K562 (cell line): ENCODE results near the gene MTMR12. TPM values are rescaled to one million over a fixed set of nuclear protein-coding genes. Genes with fewer than 3 reads are reported as not detected.

Experiments
- ATAC-seq: fragments of 200-7000 bp; cut with Tn5 transposase; 3 replicates; pipeline ENCODE4 v1.9.1; 2020; ENCODE audit warnings: moderate library complexity
- BruUV-seq: library from RNA; stranded (reverse); fragments of 400-500 nt; replicated peaks from 2 replicates; lab custom pipeline; 2021; lab: Mats Ljungman, UMichigan
- CTCF ChIA-PET: fragments of 300-600 bp; formaldehyde crosslinking; extraction: SDS; loops from one replicate; lab custom pipeline; 2021; ENCODE audit warnings: low intra/inter-chr PET ratio; lab: Yijun Ruan, JAX
- POLR2A ChIA-PET: fragments of 300-600, 350-650 bp; sonication (Branson Sonifier 250); formaldehyde crosslinking; extraction: SDS; loops from one replicate; lab custom pipeline; 2021; ENCODE audit warnings: antibody characterized with exemption, inconsistent platforms; lab: Yijun Ruan, JAX
- DNase-seq, 4 experiments: peaks; one replicate each; pipeline versions ENCODE4 v3.0.0 to v3.0.0-alpha.2; 2011 to 2018; ENCODE audit warnings: low spot score in 3 of 4, mixed read lengths in 3 of 4; ENCODE audit errors: extremely low read depth in 1 of 4
- FAIRE-seq: peaks from 2 replicates; lab custom pipeline; 2011; peaks lifted over from hg19 to GRCh38; lab: Jason Lieb, UNC
- H2AFZ ChIP-seq: 2 replicates; pipeline ENCODE4 v1.6.0; 2011; ENCODE audit warnings: low read depth, low read length, control low read depth, inconsistent platforms
- H3K27ac ChIP-seq: fragments of 200-600 bp; 3 replicates; pipeline ENCODE4 v1.8.0; 2011; ENCODE audit warnings: low read depth, mild to moderate bottlenecking, control low read depth, inconsistent platforms, low read length, moderate library complexity, mixed read lengths; ENCODE audit errors: extremely low read depth
- H3K27me3 ChIP-seq, 2 experiments: fragments of 300-600 bp in 1 of 2; 2 replicates in 1 of 2; 3 replicates in 1 of 2; pipeline versions ENCODE4 v1.6.0 to v1.8.0; 2011; ENCODE audit warnings: inconsistent platforms in 2 of 2, low read length in 2 of 2, mild to moderate bottlenecking in 1 of 2, mixed read lengths in 1 of 2, moderate library complexity in 1 of 2; ENCODE audit not compliant: control insufficient read depth in 2 of 2, insufficient read depth in 2 of 2
- H3K36me3 ChIP-seq: fragments of 300-600 bp; 3 replicates; pipeline ENCODE4 v1.8.0; 2011; ENCODE audit warnings: mild to moderate bottlenecking, low read length, inconsistent platforms; ENCODE audit not compliant: control insufficient read depth, insufficient read depth
- H3K4me1 ChIP-seq, 2 experiments: fragments of 200-600 bp in 1 of 2; replicated peaks in 1 of 2; 2 replicates in 1 of 2; 3 replicates in 1 of 2; pipeline versions ENCODE4 v1.5.1 to v1.8.0; 2011; ENCODE audit warnings: inconsistent platforms in 2 of 2, low read length in 2 of 2, mild to moderate bottlenecking in 1 of 2, mixed read lengths in 1 of 2, moderate library complexity in 1 of 2; ENCODE audit not compliant: control insufficient read depth in 2 of 2, insufficient read depth in 2 of 2
- H3K4me2 ChIP-seq: 2 replicates; pipeline ENCODE4 v1.6.1; 2011; ENCODE audit warnings: low read length, control low read depth, inconsistent platforms, mixed read lengths; ENCODE audit not compliant: insufficient read depth
- H3K4me3 ChIP-seq: fragments of 200-600 bp; sonication (generic), shearing (Covaris generic); 2 replicates; pipeline ENCODE4 v1.5.1; 2016; ENCODE audit warnings: control low read depth, inconsistent platforms
- H3K79me2 ChIP-seq: fragments of 200-600 bp; 3 replicates; pipeline ENCODE4 v1.8.0; 2011; ENCODE audit warnings: low read length, inconsistent platforms; ENCODE audit not compliant: control insufficient read depth, insufficient read depth
- H3K9ac ChIP-seq, 2 experiments: 2 replicates each; pipeline versions ENCODE4 v1.6.0 to v1.6.1; 2011; ENCODE audit warnings: low read depth in 2 of 2, low read length in 2 of 2, control low read depth in 1 of 2, inconsistent platforms in 1 of 2, mild to moderate bottlenecking in 1 of 2, mixed read lengths in 1 of 2; ENCODE audit not compliant: insufficient read depth in 1 of 2
- H3K9me1 ChIP-seq: one replicate; pipeline ENCODE4 v1.6.0; 2011; ENCODE audit warnings: inconsistent platforms, mild to moderate bottlenecking, low read length, moderate library complexity; ENCODE audit not compliant: control insufficient read depth, insufficient read depth
- H3K9me3 ChIP-seq: replicated peaks from 2 replicates; pipeline ENCODE4 v1.5.1; 2011; ENCODE audit warnings: low read depth, low read length, inconsistent platforms; ENCODE audit not compliant: control insufficient read depth, insufficient read depth
- H4K20me1 ChIP-seq: replicated peaks from 2 replicates; pipeline ENCODE4 v1.6.1; 2011; ENCODE audit warnings: low read length, inconsistent platforms, mixed read lengths; ENCODE audit not compliant: control insufficient read depth, insufficient read depth
- ADNP ChIP-seq: fragments of 200-800 bp; sonication (Bioruptor generic); IDR thresholded peaks from 2 replicates; pipeline ENCODE4 v1.6.1; 2016; ENCODE audit warnings: missing genetic modification characterization, missing compliant biosample characterization
- BCOR ChIP-seq: fragments of 450-650 bp; IDR thresholded peaks from 2 replicates; pipeline ENCODE4 v1.6.1; 2016
- CHD4 ChIP-seq: fragments of 200-600 bp; sonication (generic); IDR thresholded peaks from 3 replicates; pipeline ENCODE4 v1.6.1; 2012; ENCODE audit warnings: low read depth, mild to moderate bottlenecking, mixed read lengths, low read length, inconsistent platforms; ENCODE audit not compliant: insufficient read depth, insufficient replicate concordance, poor library complexity, severe bottlenecking
- E2F3 ChIP-seq: fragments of 250-450 bp; sonication (Bioruptor Pico); IDR thresholded peaks from 2 replicates; pipeline ENCODE4 v1.4.0; 2020; ENCODE audit warnings: mild to moderate bottlenecking
- KDM1A ChIP-seq, 2 experiments: fragments of 450-650 bp; IDR thresholded peaks; 2 replicates each; pipeline ENCODE4 v1.6.1; 2016; ENCODE audit warnings: mild to moderate bottlenecking in 2 of 2
- NUFIP1 ChIP-seq: fragments of 450-650 bp; IDR thresholded peaks from 2 replicates; pipeline ENCODE4 v1.6.1; 2018; ENCODE audit not compliant: partially characterized antibody
- PURB ChIP-seq: sonication (generic); formaldehyde crosslinking; IDR thresholded peaks from 2 replicates; pipeline ENCODE4 v1.9.0; 2021; ENCODE audit warnings: low read depth, mild to moderate bottlenecking, missing genetic modification reagents
- RBM25 ChIP-seq: fragments of 200-400 bp; formaldehyde crosslinking; IDR thresholded peaks from 2 replicates; pipeline ENCODE4 v1.6.1; 2018; ENCODE audit warnings: low read length, low read depth, moderate library complexity; ENCODE audit not compliant: severe bottlenecking
- SMC3 ChIP-seq: conservative IDR thresholded peaks from 2 replicates; pipeline ENCODE4 v1.6.1; 2011; ENCODE audit warnings: low read depth, low read length, improper control_type of control experiment; ENCODE audit not compliant: insufficient read depth
- TBL1XR1 ChIP-seq, 2 experiments: IDR thresholded peaks; 2 replicates each; pipeline ENCODE4 v1.6.1; 2012; ENCODE audit warnings: improper control_type of control experiment in 2 of 2, low read length in 2 of 2, mild to moderate bottlenecking in 1 of 2
- YY1 ChIP-seq, 3 experiments: IDR thresholded peaks; 2 replicates each; pipeline ENCODE4 v1.6.1; 2011; ENCODE audit warnings: low read length in 2 of 3, mild to moderate bottlenecking in 2 of 3, moderate library complexity in 2 of 3, borderline replicate concordance in 1 of 3, control low read depth in 1 of 3, low read depth in 1 of 3; ENCODE audit not compliant: insufficient read depth in 3 of 3, insufficient replicate concordance in 2 of 3, control insufficient read depth in 1 of 3, insufficient read length in 1 of 3; ENCODE audit errors: extremely low read depth in 1 of 3
- ZFP36 ChIP-seq: fragments of 150-350 bp; IDR thresholded peaks from 2 replicates; pipeline ENCODE4 v1.6.1; 2018; ENCODE audit warnings: low read length, low read depth; ENCODE audit not compliant: partially characterized antibody
- ZNF316 ChIP-seq: fragments of 450-650 bp; IDR thresholded peaks from 2 replicates; pipeline ENCODE4 v1.6.1; 2016
- ZNF347 ChIP-seq: fragments of 450-650 bp; formaldehyde crosslinking; IDR thresholded peaks from 2 replicates; pipeline ENCODE4 v1.4.0; 2020; ENCODE audit warnings: low read depth, mild to moderate bottlenecking, moderate library complexity
- ZNF76 ChIP-seq: fragments of 250-450 bp; sonication (Bioruptor Pico); IDR thresholded peaks from 2 replicates; pipeline ENCODE4 v1.4.0; 2020; ENCODE audit warnings: mild to moderate bottlenecking, moderate library complexity, borderline replicate concordance
- ZNF778 ChIP-seq: fragments of 450-650 bp; formaldehyde crosslinking; IDR thresholded peaks from 2 replicates; pipeline ENCODE4 v1.4.0; 2020; ENCODE audit warnings: mild to moderate bottlenecking, moderate library complexity
- WGBS: fragments of 100-300 bp; shearing (Covaris generic); methylation state at CpG from one replicate; pipeline ENCODE4 v1.1.6; 2016; ENCODE audit warnings: low coverage, mixed read lengths; ENCODE audit not compliant: insufficient coverage; ENCODE audit errors: missing lambda C conversion rate; 5-methylcytosine and 5-hydroxymethylcytosine counted together
- in situ Hi-C: fragments of 300-500 bp; cut with MboI; formaldehyde crosslinking; loops from 4 replicates; pipeline ENCODE4 v1.15.0; 2018; ENCODE audit warnings: inconsistent platforms, mixed read lengths
- intact Hi-C: fragments of 100-400 bp; cut with micrococcal nuclease; formaldehyde crosslinking; loops from 2 replicates; pipeline ENCODE4 v1.14.2; 2022
- polyA plus RNA-seq, 8 experiments: library from polyadenylated mRNA; depleted of rRNA in 4 of 8; stranded (reverse) in 5 of 8; unstranded in 3 of 8; fragments of >200 nt; fragmentation: Nextera tagmentation in 2 of 8; fragmentation: Illumina TruSeq in 1 of 8; extraction: Ambion mirVana in 2 of 8; extraction: Trizol in 1 of 8; gene quantifications; 2 replicates each; pipeline versions ENCODE4 v1.2.1 to v1.2.3, GENCODE V29; 2011 to 2014; ENCODE audit warnings: inconsistent platforms in 1 of 8, missing spikeins in 1 of 8
- total RNA-seq, 7 experiments: library from RNA; depleted of rRNA in 6 of 7; stranded (reverse); fragments of >200 nt in 6 of 7; fragmentation: Illumina TruSeq in 2 of 7; extraction: Trizol in 2 of 7; gene quantifications; 2 replicates each; pipeline versions ENCODE4 v1.2.1 to v1.2.3, GENCODE V29; 2011 to 2021; ENCODE audit warnings: low replicate concordance in 1 of 7
- TF ChIP-seq, protein P1 (sequence below): fragments of 250-450 bp; sonication (Bioruptor Pico); IDR thresholded peaks from 2 replicates; pipeline ENCODE4 v1.5.0; 2021
- TF ChIP-seq, protein P2 (sequence below): fragments of 200-800 bp; sonication (Bioruptor generic); IDR thresholded peaks from 2 replicates; pipeline ENCODE4 v1.6.1; 2017; ENCODE audit warnings: missing genetic modification characterization, missing compliant biosample characterization

The MTMR12 gene
- total and polyA plus RNA-seq, 9 of the 15 experiments (the other 6 are each of a cell fraction or from before 2014, with no cell fraction given): 4.0 to 28.7 (median 17.1) TPM

DNA sequence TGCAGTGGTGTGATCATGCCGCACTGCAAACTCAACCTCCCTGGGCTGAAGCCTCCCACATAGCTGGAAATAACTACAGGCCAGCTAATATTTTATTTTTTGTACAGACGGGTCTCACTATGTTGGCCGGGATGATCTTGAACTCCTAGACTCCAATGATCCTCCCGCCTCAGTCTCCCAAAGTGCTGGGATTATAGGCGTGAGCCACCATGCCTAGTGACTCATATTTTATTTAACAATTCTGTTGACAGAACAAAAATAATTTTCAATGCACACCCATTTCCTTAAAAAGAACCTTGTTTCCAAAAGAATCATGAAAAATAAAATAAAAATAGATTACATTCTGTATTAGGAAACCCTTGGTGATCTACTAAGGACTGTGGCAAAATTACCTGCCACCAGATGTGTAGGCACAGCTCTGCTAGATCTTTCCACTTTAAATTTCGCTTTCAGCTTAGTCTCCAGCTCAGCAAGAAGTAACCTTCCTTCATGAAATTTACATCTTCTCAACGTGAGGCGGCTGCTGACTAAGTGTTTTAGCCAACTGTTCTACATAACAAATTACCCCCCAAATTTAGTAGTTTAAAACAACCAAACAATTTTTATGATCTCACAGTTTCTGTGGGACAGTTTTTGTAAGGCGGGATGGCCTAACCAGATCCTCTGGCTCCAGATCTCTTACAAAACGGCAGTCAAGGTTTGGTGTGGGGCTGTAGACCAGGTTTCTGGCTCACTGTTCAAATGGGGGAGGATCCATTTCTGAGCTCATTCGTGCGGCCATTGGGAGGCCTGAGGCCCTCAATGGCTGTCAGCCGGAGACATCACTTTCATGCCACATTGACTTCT, 106.0 kb downstream of the MTMR12 start (continued):
- TF ChIP-seq, protein P1, sequence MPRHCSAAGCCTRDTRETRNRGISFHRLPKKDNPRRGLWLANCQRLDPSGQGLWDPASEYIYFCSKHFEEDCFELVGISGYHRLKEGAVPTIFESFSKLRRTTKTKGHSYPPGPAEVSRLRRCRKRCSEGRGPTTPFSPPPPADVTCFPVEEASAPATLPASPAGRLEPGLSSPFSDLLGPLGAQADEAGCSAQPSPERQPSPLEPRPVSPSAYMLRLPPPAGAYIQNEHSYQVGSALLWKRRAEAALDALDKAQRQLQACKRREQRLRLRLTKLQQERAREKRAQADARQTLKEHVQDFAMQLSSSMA (CRISPR knock-in tag): no peak
- TF ChIP-seq E2F3 (no peak), SMC3 (no peak), TBL1XR1 (IDR thresholded peaks at IDR 0.05; ENCODE audit: low read length in 2 of 2) (no peak), ZNF778 (CRISPR knock-in tag) (no peak), YY1 (IDR thresholded peaks at IDR 0.05; ENCODE audit: borderline replicate concordance in 1 of 3, control insufficient read depth in 1 of 3, extremely low read depth in 1 of 3, insufficient read depth in 3 of 3, insufficient read length in 1 of 3, insufficient replicate concordance in 2 of 3, low read depth in 1 of 3, low read length in 2 of 3) (peak in 1 of 3 experiments; percentile 54), ZNF316 (peak; percentile 58)

DNA sequence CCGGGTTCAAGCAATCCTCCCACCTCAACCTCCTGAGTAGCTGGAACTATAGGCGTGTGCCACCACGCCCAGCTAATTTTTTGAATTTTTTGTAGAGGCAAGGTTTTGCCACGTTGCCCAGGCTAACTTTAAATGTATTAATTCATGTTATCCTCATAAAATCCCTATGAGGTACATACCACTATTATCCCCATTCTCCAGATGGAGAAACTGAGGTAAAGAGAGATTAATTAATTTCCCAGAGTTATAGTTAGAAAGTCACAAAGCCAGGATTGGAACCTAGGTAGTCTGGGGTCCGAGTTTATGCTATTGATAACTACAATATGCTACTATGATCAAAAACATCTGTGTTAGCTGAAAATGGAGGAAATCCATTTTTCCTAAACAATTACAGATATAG, 106.7 kb downstream of the MTMR12 start:
- no peaks in the 10 kb centered on the region for H3K36me3 ChIP-seq
- peaks cover 0 to 10% of the 10 kb centered on the region in 2 experiments; a peak in 1 of 5 replicates for H3K27me3 ChIP-seq
- no TSS peak for BruUV-seq
- CTCF ChIA-PET: no interaction called here
- intact Hi-C loops (no loop called here), in situ Hi-C loops (no loop called here)
- POLR2A ChIA-PET: interaction anchor here (0.6 kb wide), 1 partner anchor 68 kb away, joined by 3 read pairs; no protein-coding TSS in a partner anchor
- 39% methylated on average over 5 of the region's 5 CpGs for WGBS
- H3K27ac ChIP-seq: no peak overlapping the region
- peaks cover 0 to 9% of the 10 kb centered on the region in 2 experiments; a peak in 3 of 5 replicates for H3K4me1 ChIP-seq
- no peak overlapping the region for H3K9ac ChIP-seq
- FAIRE-seq: no peak
- DNase-seq: no peak
- no peak for ATAC-seq
- H4K20me1 ChIP-seq: no peaks in the 10 kb centered on the region
- H2AFZ ChIP-seq: no peak overlapping the region
- H3K9me1 ChIP-seq: no peaks in the 10 kb centered on the region
- H3K4me2 ChIP-seq: no peak overlapping the region
- H3K9me3 ChIP-seq: no peaks in the 10 kb centered on the region
- H3K4me3 ChIP-seq: no peak overlapping the region
- H3K79me2 ChIP-seq: no peaks in the 10 kb centered on the region
- TF ChIP-seq RBM25 (peak; percentile 86), CHD4 (peak; percentile 45), ADNP (0 out of 2 replicates have a peak, but pooled peaks have one; percentile 27), KDM1A (IDR thresholded peaks at IDR 0.05) (peak in 1 of 2 experiments; percentile 27; a peak in 1 of 4 replicates), BCOR (peak; percentile 78), NUFIP1 (no peak), ZNF76 (CRISPR knock-in tag) (no peak), ZNF347 (CRISPR knock-in tag) (no peak), ZFP36 (no peak), PURB (no peak)
- TF ChIP-seq, protein P2, sequence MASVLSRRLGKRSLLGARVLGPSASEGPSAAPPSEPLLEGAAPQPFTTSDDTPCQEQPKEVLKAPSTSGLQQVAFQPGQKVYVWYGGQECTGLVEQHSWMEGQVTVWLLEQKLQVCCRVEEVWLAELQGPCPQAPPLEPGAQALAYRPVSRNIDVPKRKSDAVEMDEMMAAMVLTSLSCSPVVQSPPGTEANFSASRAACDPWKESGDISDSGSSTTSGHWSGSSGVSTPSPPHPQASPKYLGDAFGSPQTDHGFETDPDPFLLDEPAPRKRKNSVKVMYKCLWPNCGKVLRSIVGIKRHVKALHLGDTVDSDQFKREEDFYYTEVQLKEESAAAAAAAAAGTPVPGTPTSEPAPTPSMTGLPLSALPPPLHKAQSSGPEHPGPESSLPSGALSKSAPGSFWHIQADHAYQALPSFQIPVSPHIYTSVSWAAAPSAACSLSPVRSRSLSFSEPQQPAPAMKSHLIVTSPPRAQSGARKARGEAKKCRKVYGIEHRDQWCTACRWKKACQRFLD: no peak
